Measurements from ENCODE around the gene GPC4.

- TF ChIP-seq POLR2AphosphoS5 (IDR thresholded peaks at IDR 0.05; ENCODE audit: borderline replicate concordance, low read depth, low read length) (no peak), EZH2 (IDR thresholded peaks at IDR 0.05) (no peak)
These were observed 11.3 kb downstream of the GPC4 start for GRCh38 chrX:133403984-133404383.
